Natural killer cell (primary cell): ENCODE measurements around the gene SET. TPM values are rescaled to one million over a fixed set of nuclear protein-coding genes. Genes with fewer than 3 reads are reported as not detected.

Source experiments
- total RNA-seq, 4 donors: library from RNA; stranded (reverse); fragments of 120-200 nt in 1 of 4; gene quantifications; one replicate each; pipeline versions ENCODE4 v1.2.3 to v1.2.4, GENCODE V29; 2013 to 2022

The SET gene
- total RNA-seq, 3 donors from 2014 or later (not counting 1 experiment from before 2014, with no cell fraction given): 331 to 341 (median 334) TPM

Other genes starting within 250 kb of the SET start
- 10 to 100 TPM; 36.4 to 44.4 (median 37.5) TPM for gene ODF2, start 233.2 kb upstream of the SET start, total RNA-seq
- gene GLE1, start 184.5 kb upstream of the SET start, total RNA-seq: 10 to 100 TPM; 21.2 to 33.3 (median 23.3) TPM
- 100 to 1,000 TPM; 301 to 420 (median 400) TPM for gene SPTAN1, start 136.6 kb upstream of the SET start, total RNA-seq
- 1 to 10 TPM; 5.2 to 6.3 (median 5.5) TPM for gene DYNC2I2, start 32.4 kb upstream of the SET start, total RNA-seq
- 1 to 10 TPM; 3.6 to 4.5 (median 3.9) TPM for gene PKN3, start 13.3 kb downstream of the SET start, total RNA-seq
- gene ZDHHC12, start 34.9 kb downstream of the SET start, total RNA-seq: 10 to 100 TPM; 26.1 to 37.1 (median 28.6) TPM
- gene ZER1, start 82.7 kb downstream of the SET start, total RNA-seq: 10 to 100 TPM; 35.0 to 37.4 (median 35.2) TPM
- gene TBC1D13, start 98.0 kb downstream of the SET start, total RNA-seq: 10 to 100 TPM; 31.5 to 34.5 (median 33.7) TPM
- 10 to 100 TPM in 1 of 3 donors, 1 to 10 TPM in 2; 6.7 to 12.5 (median 8.3) TPM for gene ENDOG, start 129.3 kb downstream of the SET start, total RNA-seq
- gene SPOUT1, start 140.6 kb downstream of the SET start, total RNA-seq: 10 to 100 TPM; 35.8 to 49.2 (median 40.1) TPM
- 10 to 100 TPM in 1 of 3 donors, 1 to 10 TPM in 2; 8.9 to 11.3 (median 9.1) TPM for gene KYAT1, start 192.7 kb downstream of the SET start, total RNA-seq
- gene LRRC8A, start 192.9 kb downstream of the SET start, total RNA-seq: 10 to 100 TPM; 60.0 to 82.9 (median 67.9) TPM
- 1 to 10 TPM; 5.4 to 6.0 (median 5.4) TPM for gene PHYHD1, start 231.8 kb downstream of the SET start, total RNA-seq